Endothelial cell of umbilical vein (primary cell): ENCODE measurements around the gene MARVELD2. TPM values are rescaled to one million over a fixed set of nuclear protein-coding genes. Genes with fewer than 3 reads are reported as not detected.

ENCODE experiments used
- BruUV-seq: library from RNA; stranded (reverse); fragments of 400-500 nt; replicated peaks from 2 replicates; lab custom pipeline; 2021; lab: Mats Ljungman, UMichigan
- CTCF ChIA-PET: fragments of 300-600, 350-600 bp; sonication (Branson Sonifier 250); formaldehyde crosslinking; loops from one replicate; lab custom pipeline; 2021; ENCODE audit warnings: antibody characterized with exemption, inconsistent platforms; lab: Charles Lee
- POLR2A ChIA-PET: fragments of 300-600, 350-600 bp; sonication (Branson Sonifier 250); formaldehyde crosslinking; loops from one replicate; lab custom pipeline; 2021; ENCODE audit warnings: antibody characterized with exemption, inconsistent platforms; lab: Charles Lee
- DNase-seq: peaks from one replicate; pipeline ENCODE4 v3.0.0-alpha.2; 2011; ENCODE audit warnings: low read depth, low spot score
- FAIRE-seq: peaks from 2 replicates; lab custom pipeline; 2011; peaks lifted over from hg19 to GRCh38; lab: Jason Lieb, UNC
- H2AFZ ChIP-seq: 2 replicates; pipeline ENCODE4 v1.6.0; 2012; ENCODE audit warnings: low read depth, low read length, control low read depth, inconsistent platforms
- H3K27ac ChIP-seq: 2 replicates; pipeline ENCODE4 v1.5.1; 2011; ENCODE audit warnings: low read depth, mild to moderate bottlenecking, control low read depth, low read length, moderate library complexity; ENCODE audit not compliant: insufficient read depth
- H3K27me3 ChIP-seq, 2 experiments: 2 replicates each; pipeline versions ENCODE4 v1.6.0 to v1.6.1; 2011; ENCODE audit warnings: low read length in 2 of 2, mixed read lengths in 1 of 2; ENCODE audit not compliant: control insufficient read depth in 2 of 2, insufficient read depth in 2 of 2
- H3K36me3 ChIP-seq, 2 experiments: 2 replicates in 1 of 2; 3 replicates in 1 of 2; pipeline ENCODE4 v1.5.1; 2011; ENCODE audit warnings: low read length in 2 of 2, mild to moderate bottlenecking in 1 of 2, moderate library complexity in 1 of 2; ENCODE audit not compliant: control insufficient read depth in 2 of 2, insufficient read depth in 2 of 2; ENCODE audit errors: extremely low read depth in 1 of 2
- H3K4me1 ChIP-seq: 3 replicates; pipeline ENCODE4 v1.5.1; 2011; ENCODE audit warnings: mild to moderate bottlenecking, low read length; ENCODE audit not compliant: control insufficient read depth, insufficient read depth; ENCODE audit errors: extremely low read depth
- H3K4me2 ChIP-seq: 2 replicates; pipeline ENCODE4 v1.6.1; 2011; ENCODE audit warnings: low read length, control low read depth, mixed read lengths; ENCODE audit not compliant: insufficient read depth
- H3K4me3 ChIP-seq, 3 experiments: fragments of 200-600 bp in 1 of 3; sonication (generic), shearing (Covaris generic) in 1 of 3; replicated peaks in 1 of 3; 2 replicates each; pipeline ENCODE4 v1.5.1; 2011 to 2016; ENCODE audit warnings: control low read depth in 3 of 3, low read length in 3 of 3, mild to moderate bottlenecking in 2 of 3, inconsistent platforms in 1 of 3, low read depth in 1 of 3, moderate library complexity in 1 of 3; ENCODE audit not compliant: insufficient read depth in 1 of 3
- H3K79me2 ChIP-seq: 2 replicates; pipeline ENCODE4 v1.6.0; 2012; ENCODE audit warnings: low read length, inconsistent platforms; ENCODE audit not compliant: control insufficient read depth, insufficient read depth
- H3K9ac ChIP-seq: replicated peaks from 2 replicates; pipeline ENCODE3; 2011; ENCODE audit warnings: low read length, control low read depth; ENCODE audit not compliant: insufficient read depth; ENCODE audit errors: extremely low read depth
- H3K9me1 ChIP-seq: replicated peaks from 3 replicates; pipeline ENCODE4 v1.6.0; 2011; ENCODE audit warnings: mild to moderate bottlenecking, low read length; ENCODE audit not compliant: control insufficient read depth, insufficient read depth; ENCODE audit errors: extremely low read depth
- H3K9me3 ChIP-seq: replicated peaks from 2 replicates; pipeline ENCODE4 v1.5.1; 2012; ENCODE audit warnings: low read length, inconsistent platforms; ENCODE audit not compliant: control insufficient read depth, insufficient read depth
- H4K20me1 ChIP-seq: replicated peaks from 2 replicates; pipeline ENCODE3; 2011; ENCODE audit warnings: mild to moderate bottlenecking, low read length; ENCODE audit not compliant: control insufficient read depth, insufficient read depth; ENCODE audit errors: extremely low read depth
- EZH2 ChIP-seq: IDR thresholded peaks from 2 replicates; pipeline ENCODE4 v1.6.1; 2012; ENCODE audit warnings: borderline replicate concordance, low read depth, mild to moderate bottlenecking, moderate library complexity, low read length, inconsistent platforms; ENCODE audit not compliant: severe bottlenecking
- FOS ChIP-seq: IDR thresholded peaks from 2 replicates; pipeline ENCODE4 v1.6.1; 2011; ENCODE audit warnings: mild to moderate bottlenecking, low read length, moderate library complexity, borderline replicate concordance; ENCODE audit not compliant: insufficient read depth
- GATA2 ChIP-seq: IDR thresholded peaks from 2 replicates; pipeline ENCODE4 v1.7.0; 2011; ENCODE audit warnings: low read depth, mild to moderate bottlenecking, moderate library complexity, mixed read lengths, low read length; ENCODE audit not compliant: insufficient read length, insufficient read depth
- JUN ChIP-seq: IDR thresholded peaks from 2 replicates; pipeline ENCODE4 v1.6.1; 2011; ENCODE audit warnings: borderline replicate concordance, low read depth; ENCODE audit not compliant: insufficient read length, insufficient read depth
- MYC ChIP-seq: IDR thresholded peaks from one replicate; pipeline ENCODE4 v1.6.1; 2011; ENCODE audit warnings: mild to moderate bottlenecking, low read depth, low read length
- POLR2A ChIP-seq: IDR thresholded peaks from 2 replicates; pipeline ENCODE4 v1.6.1; 2012; ENCODE audit warnings: low read depth, mild to moderate bottlenecking, control low read depth, low read length
- POLR2AphosphoS5 ChIP-seq: IDR thresholded peaks from 2 replicates; pipeline ENCODE4 v1.6.1; 2012; ENCODE audit warnings: low read depth, mild to moderate bottlenecking, control low read depth, low read length, moderate library complexity; ENCODE audit not compliant: insufficient read depth
- dilution Hi-C: fragments of 300-500 bp; cut with MboI; formaldehyde crosslinking; loops from one replicate; pipeline ENCODE4 v1.15.0; 2019; ENCODE audit warnings: low sequenced_read_pairs; ENCODE audit not compliant: extremely low pct_ligation_motif_present
- intact Hi-C: fragments of 100-400 bp; cut with micrococcal nuclease; formaldehyde crosslinking; loops from one replicate; pipeline ENCODE4 v1.10.0; 2022
- polyA plus RNA-seq, 4 experiments: library from polyadenylated mRNA; depleted of rRNA in 3 of 4; stranded (reverse) in 3 of 4; unstranded in 1 of 4; fragments of >200 nt; gene quantifications; 2 replicates each; pipeline versions ENCODE4 v1.2.1 to v1.2.3, GENCODE V29; 2011 to 2012; ENCODE audit warnings: missing spikeins in 1 of 4
- total RNA-seq: library from RNA; stranded (reverse); gene quantifications from 2 replicates; pipeline ENCODE4 v1.2.3, GENCODE V29; 2021
- TF ChIP-seq, protein P1 (sequence below): IDR thresholded peaks from 2 replicates; pipeline ENCODE4 v1.6.1; 2011; ENCODE audit not compliant: insufficient read depth, insufficient read length

The MARVELD2 gene
- total and polyA plus RNA-seq, 2 donors (not counting 3 experiments of a cell fraction or from before 2014, with no cell fraction given) = 5.7 to 7.1 TPM

- no peaks in the 10 kb centered on the region for H3K79me2 ChIP-seq
- no peaks in the 10 kb centered on the region for H3K27me3 ChIP-seq
- H3K27ac ChIP-seq = no peak overlapping the region
- no peak overlapping the region for H3K4me2 ChIP-seq
- no peak overlapping the region for H2AFZ ChIP-seq
- no peak overlapping the region for H3K4me3 ChIP-seq
- H3K36me3 ChIP-seq = peaks cover 4 to 10% of the 10 kb centered on the region in 2 experiments
- no peak for DNase-seq
- intact Hi-C loops (no loop called here), dilution Hi-C loops (no loop called here)
- no peaks in the 10 kb centered on the region for H3K9me1 ChIP-seq
- H3K9ac ChIP-seq = no peak overlapping the region
- no peak for TF ChIP-seq FOS
- TF ChIP-seq GATA2 = no peak
- TF ChIP-seq MYC = no peak
- TF ChIP-seq POLR2AphosphoS5 = no peak
- TF ChIP-seq EZH2 = no peak
- TF ChIP-seq, protein P1, sequence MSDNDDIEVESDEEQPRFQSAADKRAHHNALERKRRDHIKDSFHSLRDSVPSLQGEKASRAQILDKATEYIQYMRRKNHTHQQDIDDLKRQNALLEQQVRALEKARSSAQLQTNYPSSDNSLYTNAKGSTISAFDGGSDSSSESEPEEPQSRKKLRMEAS = no peak
- TF ChIP-seq POLR2A = no peak
- no peak for TF ChIP-seq JUN
- H4K20me1 ChIP-seq = no peaks in the 10 kb centered on the region
- no peaks in the 10 kb centered on the region for H3K4me1 ChIP-seq
- no peak for FAIRE-seq
- no peaks in the 10 kb centered on the region for H3K9me3 ChIP-seq
- ChIA-PET POLR2A (no interaction called here), CTCF (no interaction called here)
- BruUV-seq = no TSS peak
Observed at GRCh38 chr5:69378376-69378775, 36.5 kb upstream of the MARVELD2 start.
